HG03108 (cell line): Measurements from ENCODE around the gene KCNG4.

ENCODE experiments used
- ATAC-seq: cut with Tn5 transposase; IDR thresholded peaks from one replicate; pipeline ENCODE4 v1.9.1; 2021; ENCODE audit warnings: moderate library complexity; ENCODE audit not compliant: unreplicated experiment

The KCNG4 gene

DNA sequence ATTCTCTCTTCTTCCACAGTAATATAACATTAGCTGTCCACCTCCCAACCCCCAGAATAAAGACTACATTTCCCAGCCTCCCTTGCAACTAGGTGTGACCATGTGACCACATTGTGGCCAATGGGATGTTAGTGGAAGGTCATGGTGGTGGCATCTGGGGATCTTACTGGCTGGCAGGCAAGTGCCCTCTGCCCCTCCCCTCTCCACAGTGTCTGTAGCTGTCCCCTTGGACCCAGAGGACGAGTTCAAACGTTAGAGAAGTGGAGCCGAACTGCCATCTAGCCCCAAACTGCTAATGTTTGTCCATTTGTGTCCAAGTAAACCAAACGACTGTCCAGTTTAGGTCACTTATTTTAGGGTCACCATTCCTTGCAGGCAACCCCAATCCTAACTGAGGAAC, 26.6 kb upstream of the KCNG4 start:
- ATAC-seq: no peak

DNA sequence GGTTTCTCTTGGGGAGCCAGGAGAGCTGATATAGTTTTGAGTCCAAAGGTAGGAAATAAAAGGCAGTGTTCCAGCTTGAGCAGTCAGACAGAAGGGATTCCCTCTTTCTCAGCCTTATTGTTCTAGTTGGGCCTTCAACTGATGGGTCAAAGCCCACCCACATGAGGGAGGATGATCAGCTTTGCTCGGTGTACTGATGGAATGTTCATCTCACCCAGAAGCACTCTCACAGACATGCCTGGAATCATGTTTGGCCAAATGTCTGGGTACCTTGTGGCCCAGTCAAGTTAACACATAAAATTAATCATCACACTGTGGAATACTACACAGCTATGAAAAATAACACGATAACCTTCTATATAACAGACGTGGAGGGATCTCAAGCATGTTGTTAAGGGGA, 23.1 kb upstream of the KCNG4 start:
- ATAC-seq: no peak

GRCh38 chr16:84262031-84262430, 22.2 kb upstream of the KCNG4 start:
- ATAC-seq: no peak

DNA sequence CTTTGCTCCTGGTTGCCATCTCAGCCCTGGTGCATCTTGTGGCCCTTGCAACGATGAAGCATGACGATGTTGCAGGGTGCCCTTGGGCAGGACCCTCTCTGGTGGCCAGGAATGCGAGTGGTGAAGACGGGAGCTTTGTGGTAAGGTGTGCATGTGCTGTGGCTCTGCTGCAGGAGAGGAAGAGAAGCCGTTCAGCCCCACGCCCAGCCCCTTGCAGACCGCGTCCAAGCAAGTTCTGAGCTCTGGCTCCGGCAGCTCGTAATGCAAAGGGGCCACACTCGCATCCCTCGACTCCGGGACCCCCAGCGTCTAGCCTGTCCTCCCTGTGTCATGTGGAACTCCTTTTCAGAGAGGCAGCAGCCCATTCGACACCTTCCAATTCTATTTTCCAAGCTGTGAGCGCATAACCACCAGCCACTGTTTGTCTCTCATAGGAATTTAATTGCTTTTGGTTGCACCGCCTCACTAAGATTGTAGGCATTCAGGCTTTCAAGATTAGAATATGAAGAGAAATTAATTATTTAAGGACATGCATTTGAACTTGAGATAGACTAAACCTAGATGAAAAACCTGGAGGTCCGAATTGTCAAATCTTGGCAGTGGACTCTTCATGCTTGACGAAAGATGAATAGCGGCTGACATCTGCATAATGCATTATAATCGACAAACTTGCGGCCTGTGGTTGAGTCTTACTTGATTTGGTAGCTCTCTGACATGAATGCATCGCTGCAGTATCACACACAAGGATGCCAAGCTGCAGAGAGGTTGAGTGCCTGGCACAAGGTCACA, 21.1 kb upstream of the KCNG4 start:
- no peak for ATAC-seq

GRCh38 chr16:84259691-84260090, 19.9 kb upstream of the KCNG4 start:
- no peak for ATAC-seq

GRCh38 chr16:84258266-84258665, 18.5 kb upstream of the KCNG4 start:
- ATAC-seq: no peak

DNA sequence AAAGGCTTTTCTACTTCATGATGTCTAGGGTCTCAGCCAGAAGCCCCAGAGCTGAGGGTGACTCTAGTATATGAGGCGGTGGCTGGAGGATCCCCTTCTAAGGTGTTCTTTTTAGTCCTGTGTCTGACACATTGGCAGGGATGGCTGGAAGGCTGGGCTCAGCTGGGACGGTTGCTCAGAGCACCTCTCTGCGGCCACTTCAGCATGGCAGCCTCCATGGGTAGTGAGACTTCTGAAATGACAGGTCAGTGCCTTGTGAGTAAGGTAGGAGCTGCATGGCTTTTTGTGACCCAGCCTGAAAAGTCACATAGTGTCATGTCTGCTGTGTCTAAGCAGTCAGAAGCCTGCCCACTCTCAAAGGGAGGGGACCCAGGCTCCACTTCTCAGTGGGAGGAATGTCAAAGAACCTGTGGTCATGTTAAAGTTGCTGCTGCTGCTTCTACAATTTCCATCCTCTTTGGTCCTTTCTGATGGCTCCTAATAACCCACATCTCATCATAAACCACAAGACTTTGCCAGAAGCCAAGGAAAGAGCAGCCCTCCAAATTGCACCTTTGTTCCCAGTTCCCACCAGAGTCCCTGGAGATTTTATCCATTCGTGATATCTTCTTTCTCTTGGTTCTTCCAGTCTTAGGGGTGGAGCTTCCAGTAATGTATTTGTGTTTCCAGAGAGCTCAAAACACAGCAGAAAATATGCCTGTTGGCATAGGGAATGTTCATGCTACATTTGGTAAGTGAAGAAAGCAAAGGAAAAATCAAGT, 15.4 kb upstream of the KCNG4 start:
- ATAC-seq: no peak

- ATAC-seq: no peak
These were observed 14.2 kb upstream of the KCNG4 start for GRCh38 chr16:84254062-84254461.

DNA sequence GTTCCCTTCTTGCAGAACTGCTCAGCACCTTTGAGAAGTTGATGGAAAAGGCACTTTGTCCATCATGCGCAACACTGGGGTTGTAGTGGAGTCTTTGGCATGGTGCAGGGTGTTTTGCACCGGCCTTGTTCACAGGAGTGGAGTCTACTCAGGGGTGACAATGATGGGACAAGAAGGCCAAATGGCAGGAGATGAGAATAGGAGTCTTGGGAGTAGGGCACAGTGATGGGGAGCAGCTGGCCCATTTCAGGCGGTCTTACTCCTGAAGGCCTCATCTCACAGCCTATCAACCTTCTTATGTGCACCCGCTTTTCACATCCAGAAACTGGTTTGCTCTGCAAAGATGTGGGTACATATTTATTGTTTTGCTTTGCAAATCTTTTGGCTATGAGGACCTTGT, 13.4 kb upstream of the KCNG4 start:
- ATAC-seq: no peak

DNA sequence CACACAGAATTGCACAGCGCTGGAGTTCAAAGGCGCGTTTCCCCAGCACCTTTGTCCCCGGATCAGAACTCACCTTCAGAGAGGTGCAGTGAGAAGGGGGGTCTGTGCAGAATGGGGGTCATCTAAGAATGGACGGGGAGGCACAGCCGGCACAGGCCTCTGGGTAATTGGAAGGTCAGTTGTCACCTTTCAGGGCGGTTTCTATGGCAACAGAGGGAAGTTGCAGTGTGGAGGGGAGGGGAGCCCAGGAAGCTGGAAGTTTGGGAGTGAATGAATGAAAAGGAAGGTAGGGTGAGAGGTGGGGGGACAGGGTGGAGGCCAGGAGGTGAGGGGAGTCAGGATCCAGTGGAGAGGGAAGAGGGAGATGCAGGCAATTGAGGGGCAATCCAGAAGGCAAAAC, 12.4 kb upstream of the KCNG4 start:
- ATAC-seq: no peak

- ATAC-seq: no peak
These were observed 8.0 kb upstream of the KCNG4 start for GRCh38 chr16:84247844-84248243.

- no peak for ATAC-seq
These were observed 7.5 kb upstream of the KCNG4 start for GRCh38 chr16:84247331-84247730.

- no peak for ATAC-seq
These were observed 6.9 kb upstream of the KCNG4 start for GRCh38 chr16:84246679-84247077.

- ATAC-seq: no peak
These were observed 6.3 kb upstream of the KCNG4 start for GRCh38 chr16:84245956-84246678.

DNA sequence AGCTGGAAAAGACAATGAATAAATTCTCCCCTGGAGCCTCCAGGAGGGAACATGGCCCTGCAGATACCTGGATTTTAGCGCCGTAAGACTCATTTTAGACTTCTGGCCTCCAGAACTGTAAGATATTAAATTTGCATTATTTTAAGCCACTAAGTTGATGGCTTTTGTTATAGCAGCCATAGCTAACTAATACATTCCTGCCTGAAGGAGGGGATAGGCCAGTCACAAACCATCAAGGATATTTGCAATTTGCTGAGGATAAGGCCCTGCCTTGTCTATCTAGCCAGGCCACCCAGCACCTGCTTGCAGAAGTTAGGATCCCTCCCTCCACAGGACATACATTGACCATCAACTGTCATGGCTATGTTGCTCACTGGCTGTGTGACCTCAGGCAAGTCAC, 4.9 kb upstream of the KCNG4 start:
- ATAC-seq: no peak

DNA sequence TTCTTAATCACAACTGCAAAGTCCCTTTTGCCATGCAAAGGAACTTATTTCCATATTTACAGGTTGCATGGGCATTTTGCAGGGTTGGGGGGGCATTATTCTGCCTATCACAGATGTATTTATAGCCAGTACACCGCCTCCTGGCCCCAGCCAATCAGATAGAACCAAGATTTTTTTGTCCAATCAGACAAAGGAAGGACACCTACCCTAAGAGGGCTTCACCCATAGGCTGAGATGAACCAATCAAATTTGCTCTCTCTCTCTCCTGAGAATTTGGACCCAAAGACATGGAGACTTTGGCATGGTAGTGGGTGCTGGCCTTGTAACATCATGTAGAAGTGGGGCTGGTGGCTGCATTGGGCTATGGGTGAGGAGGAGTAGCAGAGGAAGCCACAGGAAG, 3.9 kb upstream of the KCNG4 start:
- ATAC-seq: no peak

DNA sequence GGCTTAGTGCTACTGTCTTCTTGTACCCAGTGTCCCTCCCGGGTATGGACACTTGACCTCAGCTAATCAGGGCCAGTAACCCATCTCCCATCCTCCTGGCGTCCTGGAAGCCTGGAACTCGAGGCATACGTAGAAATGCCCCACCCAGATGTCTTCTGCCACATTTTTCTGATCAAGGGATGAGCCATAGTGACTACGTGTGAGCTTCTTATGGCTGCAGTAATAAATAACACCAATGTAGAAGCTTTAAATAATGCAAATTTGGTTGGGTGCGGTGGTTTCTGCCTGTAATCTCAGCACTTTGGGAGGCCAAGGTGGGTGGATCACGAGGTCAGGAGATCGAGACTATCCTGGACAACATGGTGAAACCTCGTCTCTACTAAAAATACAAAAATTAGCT, 3.0 kb upstream of the KCNG4 start:
- no peak for ATAC-seq

- no peak for ATAC-seq
These were observed 2.0 kb upstream of the KCNG4 start for GRCh38 chr16:84241778-84242177.

- no peak for ATAC-seq
These were observed 643 bp upstream of the KCNG4 start for GRCh38 chr16:84240455-84240854.

GRCh38 chr16:84239141-84239769, 557 bp downstream of the KCNG4 start:
- no peak for ATAC-seq

- ATAC-seq: no peak
These were observed 1.6 kb downstream of the KCNG4 start for GRCh38 chr16:84237994-84238750.
